GM19372 (cell line): ENCODE measurements around the gene SLC7A8.

Source experiments
- ATAC-seq: cut with Tn5 transposase; IDR thresholded peaks from one replicate; pipeline ENCODE4 v1.9.1; 2021; ENCODE audit warnings: mild to moderate bottlenecking, low read depth, moderate library complexity; ENCODE audit not compliant: unreplicated experiment

SLC7A8 gene

GRCh38 chr14:23162005-23162404 lies 21.5 kb downstream of the SLC7A8 start:
- no peak for ATAC-seq

DNA sequence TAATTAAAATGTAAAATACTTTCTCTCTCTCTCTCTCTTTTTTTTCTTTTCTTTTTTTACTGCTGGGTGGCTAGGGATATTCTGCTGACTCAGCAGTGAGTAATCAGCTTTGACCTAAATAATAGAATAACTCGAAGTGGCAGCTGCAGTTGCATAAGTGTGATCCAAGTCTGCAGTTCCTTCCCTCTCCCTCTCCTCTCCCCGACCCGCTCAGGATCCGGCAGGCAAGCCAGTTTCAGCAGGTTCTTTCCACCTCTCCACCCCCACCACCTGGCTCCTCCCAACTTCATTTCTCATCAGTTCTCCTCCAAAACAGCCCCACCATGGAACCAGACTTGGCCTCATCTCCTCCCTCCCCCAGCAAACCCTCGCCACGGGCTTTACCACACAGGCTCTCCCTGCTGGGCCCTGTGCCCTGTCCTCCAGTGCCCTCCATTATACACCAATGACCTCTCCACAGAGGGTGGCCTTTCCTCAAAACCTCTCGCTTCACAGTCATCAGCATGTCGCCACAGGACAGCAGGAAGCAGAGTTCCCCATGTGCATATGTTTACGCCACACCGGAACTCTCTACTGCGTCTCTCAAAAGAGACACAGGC lies 22.4 kb downstream of the SLC7A8 start:
- ATAC-seq: no peak

GRCh38 chr14:23159532-23159931 lies 23.9 kb downstream of the SLC7A8 start:
- ATAC-seq: no peak

DNA sequence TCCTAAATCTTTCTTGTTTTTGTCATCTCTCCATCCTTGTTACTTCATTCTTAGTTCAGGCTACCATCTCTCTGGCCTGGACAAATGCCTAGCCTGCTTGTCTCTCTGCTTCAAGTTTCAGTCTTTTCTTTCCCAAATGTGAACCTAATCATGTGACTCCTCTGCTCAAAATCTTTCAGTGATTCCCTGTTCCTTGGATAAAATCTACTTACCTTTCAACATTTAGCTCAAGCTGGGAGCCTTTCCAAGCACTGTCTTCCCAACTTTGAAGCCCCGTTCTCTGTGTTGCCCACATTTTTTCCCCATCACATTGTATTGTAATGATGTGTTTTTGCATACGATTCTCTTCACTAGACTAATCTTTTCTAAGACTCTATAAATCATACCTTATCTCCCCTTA lies 24.7 kb downstream of the SLC7A8 start:
- ATAC-seq: no peak

DNA sequence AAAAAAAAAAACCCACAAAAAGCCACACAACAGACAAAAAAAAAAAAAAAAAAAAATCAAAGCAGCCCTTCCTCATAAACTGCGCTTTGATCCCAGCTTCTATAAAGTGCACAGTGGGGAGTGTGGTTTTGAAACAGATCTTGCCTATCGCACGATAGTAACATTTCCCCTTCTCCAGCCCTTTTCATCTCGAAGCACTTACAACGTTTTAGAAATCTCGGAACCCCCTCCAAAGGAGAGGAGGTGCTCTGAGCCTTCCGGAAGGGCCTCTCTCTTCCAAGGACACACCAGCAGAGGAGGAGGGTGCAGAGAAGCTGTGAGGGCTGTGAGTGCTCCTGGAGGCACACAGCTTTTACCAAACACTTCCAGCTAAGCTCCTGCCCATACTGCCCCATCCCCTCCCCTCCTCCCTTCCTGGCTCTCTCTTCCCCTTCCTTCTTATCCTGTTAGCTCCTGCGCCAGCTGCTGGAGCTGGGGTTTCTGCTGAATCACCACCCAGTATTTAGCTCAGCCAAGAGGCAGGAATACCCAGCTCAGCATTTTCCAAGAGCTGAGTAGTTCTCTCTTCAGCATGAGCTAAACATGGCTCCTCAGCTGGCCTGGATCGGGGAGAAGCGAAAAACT lies 28.4 kb downstream of the SLC7A8 start:
- no peak for ATAC-seq

- ATAC-seq: no peak
Observed at GRCh38 chr14:23153851-23154796, 29.3 kb downstream of the SLC7A8 start.

- ATAC-seq: no peak
Observed at GRCh38 chr14:23151342-23151741, 32.1 kb downstream of the SLC7A8 start.

GRCh38 chr14:23149745-23150144 lies 33.7 kb downstream of the SLC7A8 start:
- no peak for ATAC-seq

DNA sequence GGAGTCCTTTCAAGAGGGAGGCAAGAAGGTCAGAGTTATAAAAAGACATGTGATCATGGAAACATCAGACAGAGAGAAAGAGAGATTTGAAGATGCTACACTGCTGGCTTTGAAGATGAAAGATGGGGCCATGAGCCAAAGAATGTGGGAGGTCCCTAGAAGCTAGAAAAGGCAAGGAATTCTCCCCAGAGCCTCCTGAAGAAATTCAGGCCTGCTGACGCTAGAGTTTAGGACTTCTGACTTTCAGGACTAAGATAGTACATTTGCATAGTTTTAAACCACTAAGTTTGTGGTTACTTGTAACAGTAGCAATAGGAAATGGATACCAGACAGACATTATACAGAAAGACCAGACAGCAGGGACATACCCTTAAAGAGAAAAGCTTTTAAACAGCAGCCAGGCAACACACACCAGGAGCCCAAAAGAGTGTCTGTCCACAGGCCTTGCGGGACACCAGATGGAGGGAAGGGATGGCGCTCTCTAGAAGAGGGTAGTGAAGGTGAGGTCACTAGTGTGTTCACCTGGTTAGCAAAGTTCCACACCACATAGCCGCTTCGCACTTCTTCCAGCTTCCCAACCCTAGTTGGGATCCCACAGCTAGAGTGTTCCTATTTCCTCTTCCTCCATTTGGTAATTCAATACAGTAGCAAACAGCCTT lies 34.7 kb downstream of the SLC7A8 start:
- ATAC-seq: no peak

- no peak for ATAC-seq
Observed at GRCh38 chr14:23147676-23148075, 35.8 kb downstream of the SLC7A8 start.

GRCh38 chr14:23146980-23147379 lies 36.5 kb downstream of the SLC7A8 start:
- no peak for ATAC-seq

GRCh38 chr14:23146351-23146910 lies 37.0 kb downstream of the SLC7A8 start:
- no peak for ATAC-seq

GRCh38 chr14:23145794-23146350 lies 37.6 kb downstream of the SLC7A8 start:
- no peak for ATAC-seq

GRCh38 chr14:23143911-23144310 lies 39.5 kb downstream of the SLC7A8 start:
- no peak for ATAC-seq

- no peak for ATAC-seq
Observed at GRCh38 chr14:23142826-23143225, 40.6 kb downstream of the SLC7A8 start.

GRCh38 chr14:23141706-23142444 lies 41.6 kb downstream of the SLC7A8 start:
- ATAC-seq: no peak

- ATAC-seq: no peak
Observed at GRCh38 chr14:23140371-23140770, 43.1 kb downstream of the SLC7A8 start.

- ATAC-seq: no peak
Observed at GRCh38 chr14:23139874-23140273, 43.6 kb downstream of the SLC7A8 start.

- ATAC-seq: no peak
Observed at GRCh38 chr14:23137813-23138535, 45.5 kb downstream of the SLC7A8 start.
